Activated naive CD4-positive, alpha-beta T cell (primary cell): Measurements from ENCODE around the gene HADHA.
A peak's percentile ranks its signal among the peaks of the same experiment; 100 is the strongest.
"Not testable (repeated sequence)": the region's sequence is repeated elsewhere in the genome, so short reads cannot be mapped to it uniquely, and the experiment has no call there.

Source experiments
- DNase-seq, 4 experiments: peaks; one replicate each; lab custom pipeline; 2025; lab: John Stamatoyannopoulos, UW

The HADHA gene

DNA sequence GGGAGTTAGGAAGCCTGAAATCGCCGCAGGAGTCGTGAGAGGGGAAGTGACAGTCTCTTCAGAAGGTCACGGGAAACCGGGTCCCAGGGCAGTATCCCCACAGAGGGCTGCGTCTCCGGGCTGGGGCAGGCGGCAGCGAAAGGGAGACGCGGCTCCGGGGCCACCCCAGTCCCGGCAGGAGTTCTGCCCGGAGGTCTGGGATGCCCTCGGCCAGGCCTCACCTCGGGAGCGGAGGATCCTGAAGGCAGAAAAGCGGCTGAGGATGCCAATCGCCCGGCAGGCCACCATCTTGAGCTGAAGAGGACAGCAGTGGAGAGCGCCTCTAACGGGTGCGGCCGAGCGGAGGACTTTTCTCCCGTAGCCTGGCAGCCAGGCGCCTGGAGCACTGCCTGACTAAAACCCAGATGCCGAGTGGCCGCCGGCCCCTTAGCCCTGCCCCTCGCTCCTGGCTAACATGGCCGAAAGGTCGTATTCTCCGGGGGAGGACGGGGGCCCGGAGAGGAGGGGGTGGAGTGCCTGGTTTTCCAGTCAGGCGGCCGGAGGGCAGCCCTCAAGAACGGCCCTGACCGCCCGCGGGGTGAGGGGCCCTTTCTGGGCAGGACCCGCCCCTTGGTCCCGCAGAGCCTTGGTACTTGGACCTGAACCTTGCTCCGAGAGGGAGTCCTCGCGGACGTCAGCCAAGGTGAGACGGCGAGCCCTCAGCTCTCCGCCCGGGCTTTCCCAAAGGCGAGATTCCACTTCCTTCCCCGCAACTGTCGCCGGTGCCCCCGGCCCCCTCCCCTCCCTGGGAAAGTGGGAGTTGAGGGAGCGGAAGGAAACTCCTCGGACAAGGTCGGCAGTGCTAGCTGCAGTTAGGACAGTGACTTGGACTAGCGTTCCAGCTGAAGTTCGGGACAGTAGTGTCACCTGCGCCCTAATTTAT lies at the start of gene HADHA, which contains the start of gene HADHB:
Gene HADHA (minus strand): TSS at position 324 of the 922 bp plus-strand sequence. CDS start 36 bp downstream, at position 288.
Gene HADHB (plus strand): TSS at position 631 of the 922 bp plus-strand sequence. CDS start 9,316 bp downstream, outside the sequence.
- peak; percentile 70 to 86 (median 79) for DNase-seq

DNA sequence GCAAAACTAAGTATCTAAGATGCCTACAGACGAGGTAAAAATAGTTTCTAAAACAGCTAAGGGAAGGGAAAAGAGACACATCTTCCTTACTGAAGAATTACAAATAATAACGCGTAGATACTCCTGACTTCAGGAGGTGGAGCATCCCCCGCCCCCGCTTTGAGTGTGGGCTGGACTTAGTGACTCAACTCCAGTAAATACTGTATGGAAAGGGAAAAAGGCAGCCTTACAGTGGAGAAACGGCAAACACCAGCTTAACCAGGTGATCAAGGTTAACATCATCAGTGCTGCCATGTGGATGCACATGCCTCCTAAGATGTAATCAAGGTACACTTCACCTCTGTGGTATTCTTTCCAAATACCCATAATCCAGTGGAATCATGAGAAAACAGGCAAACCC lies 48.2 kb upstream of the HADHA start:
- no peak for DNase-seq

DNA sequence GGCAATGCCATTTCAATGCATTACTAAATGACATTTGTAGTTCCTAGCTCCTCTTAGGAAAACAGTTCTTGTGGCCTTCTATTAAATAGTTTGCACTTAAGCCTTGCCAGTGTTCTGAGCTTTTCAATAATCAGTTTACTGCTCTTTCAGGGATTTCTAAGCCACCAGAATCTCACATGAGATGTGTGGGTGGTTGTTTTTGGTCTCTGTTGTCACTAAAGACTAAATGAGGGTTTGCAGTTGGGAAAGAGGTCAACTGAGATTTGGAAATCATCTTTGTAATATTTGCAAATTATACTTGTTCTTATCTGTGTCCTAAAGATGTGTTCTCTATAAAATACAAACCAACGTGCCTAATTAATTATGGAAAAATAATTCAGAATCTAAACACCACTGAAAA lies 45.6 kb upstream of the HADHA start:
- no peak for DNase-seq

DNA sequence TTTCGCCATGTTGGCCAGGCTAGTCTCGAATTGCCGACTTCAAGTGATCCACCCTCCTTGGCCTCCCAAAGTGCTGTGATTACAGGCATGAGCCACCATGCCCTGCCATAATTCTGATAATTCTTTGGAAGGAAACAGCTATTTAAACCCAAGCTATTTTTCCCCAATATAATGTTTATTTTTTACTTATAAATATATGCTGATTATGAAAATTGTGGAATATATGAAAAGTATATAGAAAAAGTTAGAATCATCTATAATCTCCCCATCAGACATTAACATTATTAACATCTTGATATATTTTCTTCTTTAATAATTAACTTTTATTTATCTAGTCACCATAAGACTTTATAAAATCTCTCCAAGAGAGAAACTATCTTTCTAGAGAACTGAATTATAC lies 41.5 kb upstream of the HADHA start:
- no peak for DNase-seq

DNA sequence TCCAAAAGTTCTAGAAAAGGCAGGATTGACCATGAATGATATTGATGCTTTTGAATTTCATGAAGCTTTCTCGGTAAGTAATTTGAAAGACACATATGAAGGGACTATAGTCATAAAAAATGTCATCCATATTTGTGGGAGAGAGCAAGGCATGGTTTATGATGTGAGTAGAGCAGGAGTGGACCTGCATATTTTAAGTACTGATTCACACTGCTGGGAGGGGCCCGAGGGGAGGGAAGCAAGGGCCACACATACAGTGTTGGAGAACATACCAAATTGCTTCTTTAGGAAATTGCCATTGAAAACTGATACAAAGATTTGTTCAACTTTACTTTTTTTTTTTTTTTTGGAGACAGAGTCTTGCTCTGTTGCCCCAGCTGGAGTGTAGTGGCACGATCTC lies 39.7 kb upstream of the HADHA start:
- no peak for DNase-seq

DNA sequence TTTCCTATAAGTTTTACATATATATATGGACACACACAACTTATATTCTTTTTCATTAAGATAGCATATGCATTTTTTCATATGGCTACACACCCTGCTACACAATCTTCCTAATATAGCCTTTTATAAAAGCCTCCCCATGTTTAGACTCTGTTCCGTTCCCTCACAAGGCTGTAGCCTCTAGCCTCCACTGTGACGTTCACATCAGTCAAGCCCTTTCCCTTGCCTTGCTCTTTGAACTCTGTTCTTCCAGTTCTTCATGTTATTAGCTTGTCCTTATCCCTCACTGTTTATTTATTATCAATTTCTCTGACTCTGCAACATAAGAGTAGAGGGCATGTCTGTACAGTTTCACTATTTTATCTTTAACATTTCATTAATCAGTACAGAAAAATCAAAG lies 39.2 kb upstream of the HADHA start:
- DNase-seq = no peak

DNA sequence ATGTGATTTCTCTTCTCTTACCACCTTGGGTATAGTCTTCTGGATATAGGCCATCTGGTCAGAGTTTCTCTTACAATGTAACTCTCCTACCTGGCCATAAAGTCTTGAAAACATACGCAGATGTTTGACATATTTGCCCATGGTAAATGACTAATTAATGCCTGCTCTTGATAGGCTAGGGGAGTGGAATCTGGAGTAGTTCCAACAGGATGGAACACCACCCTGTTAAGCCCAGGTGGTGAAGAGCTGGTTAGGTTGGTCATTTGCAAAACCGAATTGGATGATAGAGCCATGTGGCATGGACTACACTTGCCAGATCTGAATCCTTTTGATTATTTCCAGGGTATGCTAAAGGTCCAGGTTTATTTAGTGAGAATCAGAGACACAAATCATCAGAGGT lies 36.8 kb upstream of the HADHA start:
- DNase-seq = no peak

DNA sequence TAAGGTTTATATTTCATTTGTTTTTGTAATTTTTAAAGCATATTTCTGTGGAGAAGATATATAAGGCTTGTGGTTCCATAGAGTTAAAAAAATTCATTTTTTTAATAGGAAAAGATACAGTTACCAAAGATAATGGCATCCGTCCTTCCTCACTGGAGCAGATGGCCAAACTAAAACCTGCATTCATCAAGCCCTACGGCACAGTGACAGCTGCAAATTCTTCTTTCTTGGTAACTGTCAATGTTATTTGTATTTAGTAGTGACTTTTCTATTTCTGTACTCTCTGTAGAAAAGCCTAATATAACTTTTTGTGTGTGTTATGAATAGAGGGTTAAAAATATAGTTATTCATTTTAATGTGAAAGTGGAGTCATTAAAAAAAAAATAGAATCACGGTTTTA lies 35.5 kb upstream of the HADHA start:
- no peak for DNase-seq

DNA sequence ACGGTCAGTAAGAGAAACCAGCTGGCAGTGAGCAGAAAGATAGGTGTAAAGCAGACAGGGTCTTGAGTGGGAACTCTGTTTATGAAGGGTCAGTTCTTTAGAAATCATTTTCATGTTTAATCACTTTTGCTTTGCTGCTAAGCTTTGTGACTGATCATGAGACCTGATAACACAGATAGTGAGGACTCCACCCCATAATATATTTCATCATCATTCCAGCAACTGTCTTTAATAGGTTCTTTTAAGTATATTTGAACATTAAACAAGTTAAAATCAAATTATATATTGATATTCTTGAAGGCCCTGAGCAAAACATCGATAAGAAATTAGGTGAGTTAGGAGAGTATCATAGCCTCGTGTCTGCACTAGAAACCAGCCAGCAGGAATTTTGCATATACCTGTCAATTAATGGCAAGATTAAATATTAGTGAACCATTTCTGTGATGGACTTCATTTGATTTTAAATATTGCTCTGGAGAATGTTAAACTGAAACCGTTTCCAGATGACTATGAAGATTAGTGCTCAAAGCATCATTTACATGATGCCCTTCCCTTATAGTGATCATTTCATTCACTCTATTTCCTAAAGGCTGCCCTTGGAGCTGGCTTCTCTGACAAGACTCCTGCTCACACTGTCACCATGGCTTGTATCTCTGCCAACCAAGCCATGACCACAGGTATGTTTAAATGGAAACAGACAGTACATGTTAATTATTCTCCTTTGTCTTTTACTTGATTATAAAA lies 32.2 kb upstream of the HADHA start:
- no peak for DNase-seq

DNA sequence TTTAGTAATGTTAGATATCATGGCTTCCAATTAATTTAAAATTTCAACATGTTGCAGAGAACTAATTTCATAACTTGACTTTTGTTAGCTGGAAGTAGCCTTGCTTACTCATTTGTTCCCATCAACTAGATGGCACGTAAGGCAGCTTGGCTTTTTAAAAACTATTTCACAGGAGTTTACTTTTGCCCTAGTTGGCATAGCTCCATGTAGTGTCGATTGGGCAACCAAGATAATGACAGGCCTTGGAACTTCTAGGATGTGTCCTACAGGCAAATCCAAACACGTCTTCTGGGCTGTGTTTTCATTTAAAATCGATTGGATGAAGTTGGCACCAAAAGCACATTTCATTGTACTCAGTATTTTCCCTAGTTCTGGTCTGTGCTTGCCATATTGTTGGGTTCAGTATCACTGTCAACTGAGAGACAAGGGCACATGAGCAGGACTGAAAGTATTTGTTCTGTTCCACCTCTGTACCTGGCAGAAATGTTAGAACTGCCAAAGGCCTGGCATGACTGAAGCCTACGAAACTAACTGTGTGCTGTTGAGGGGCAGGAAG lies 29.7 kb upstream of the HADHA start:
- no peak for DNase-seq

DNA sequence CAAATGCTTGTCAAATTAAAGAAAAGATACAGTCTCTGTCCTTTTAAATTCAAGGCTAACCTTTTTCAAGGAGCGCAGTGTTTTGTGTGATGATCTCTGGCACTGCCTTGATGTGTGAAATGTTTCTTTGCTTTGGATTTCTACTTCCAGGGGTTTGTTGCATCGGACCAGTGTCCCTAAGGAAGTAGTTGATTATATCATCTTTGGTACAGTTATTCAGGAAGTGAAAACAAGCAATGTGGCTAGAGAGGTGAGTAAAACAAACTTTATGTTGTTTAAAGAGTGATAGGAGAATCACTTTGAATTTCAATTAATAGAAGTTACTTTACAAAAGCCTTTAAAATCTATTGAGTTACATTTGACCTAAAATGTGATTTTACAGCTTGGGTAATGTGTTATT lies 29.1 kb upstream of the HADHA start:
- DNase-seq = no peak

DNA sequence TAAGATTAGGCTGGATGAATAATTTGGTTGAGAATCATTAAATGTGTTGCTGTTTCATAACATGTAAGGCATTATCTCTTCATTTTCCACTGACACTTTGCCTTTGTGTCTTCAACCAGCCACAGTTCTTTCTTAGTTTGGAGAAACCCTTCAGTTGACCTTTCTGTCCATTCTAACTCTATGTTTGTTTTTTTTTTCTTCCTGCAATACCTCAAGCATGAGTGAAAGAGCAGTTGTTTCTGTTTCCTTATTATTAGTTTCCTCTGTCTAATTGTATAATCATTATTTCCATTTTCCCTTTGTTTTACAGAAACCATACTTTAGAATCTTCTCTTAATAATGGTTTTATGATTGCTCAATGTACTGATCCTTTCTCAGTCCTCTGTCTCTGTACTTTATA lies 25.9 kb upstream of the HADHA start:
- DNase-seq = no peak

DNA sequence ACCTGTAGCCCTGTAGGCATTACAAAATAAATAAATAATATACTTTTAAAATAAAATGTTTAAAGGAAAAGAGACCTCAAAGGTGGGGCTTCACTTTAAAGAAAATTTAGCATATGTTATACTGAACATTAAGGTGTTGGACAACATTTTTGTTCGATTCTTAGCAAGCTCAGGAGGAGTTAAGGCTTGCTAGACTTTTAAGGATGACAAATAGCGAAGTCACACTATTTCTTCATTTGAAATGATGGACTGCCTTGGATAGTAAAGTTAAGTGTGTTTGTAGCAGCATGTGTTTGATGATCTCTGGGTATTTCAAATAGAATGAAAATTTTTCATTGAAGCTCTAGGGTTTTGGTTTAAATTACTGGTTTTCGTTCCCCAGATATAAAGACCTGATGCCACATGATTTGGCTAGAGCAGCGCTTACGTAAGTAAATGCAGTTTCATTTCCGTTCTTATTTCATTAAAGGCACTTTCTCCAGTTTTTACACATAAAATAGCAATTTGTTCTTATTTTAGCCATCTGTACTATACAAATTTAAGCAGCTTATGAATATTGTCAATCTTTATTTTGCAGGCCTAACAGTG lies 25.2 kb upstream of the HADHA start:
- no peak for DNase-seq

DNA sequence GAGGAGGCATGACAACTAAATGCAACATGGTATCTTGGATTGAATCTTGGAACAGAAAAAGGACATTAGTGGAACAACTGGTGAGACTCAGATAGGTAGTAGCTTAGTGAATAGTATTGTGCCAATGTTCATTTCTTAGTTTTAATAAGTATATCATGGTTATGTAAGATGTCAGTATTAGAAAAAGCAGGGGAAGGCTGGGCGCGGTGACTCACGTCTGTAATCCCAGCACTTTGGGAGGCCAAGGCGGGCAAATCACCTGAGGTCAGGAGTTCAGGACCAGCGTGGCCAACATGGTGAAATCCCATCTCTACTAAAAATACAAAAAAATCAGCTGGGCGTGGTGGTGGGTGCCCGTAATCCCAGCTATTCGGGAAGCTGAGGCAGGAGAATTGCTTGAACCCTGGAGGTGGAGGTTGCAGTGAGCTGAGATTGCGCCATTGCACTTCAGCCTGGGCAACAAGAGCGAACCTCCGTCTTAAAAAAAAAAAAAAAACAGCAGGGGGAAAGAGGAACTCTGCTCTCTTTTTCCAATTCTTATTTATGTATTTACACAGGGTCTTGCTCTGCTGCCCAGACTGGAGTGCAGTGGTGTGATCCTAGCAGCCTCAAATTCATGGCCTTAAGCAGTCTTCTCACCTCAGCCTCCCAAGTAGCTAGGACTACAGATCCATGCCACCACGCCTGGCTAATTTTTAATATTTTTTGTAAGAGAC lies 24.4 kb upstream of the HADHA start:
- not testable (repeated sequence) for DNase-seq

DNA sequence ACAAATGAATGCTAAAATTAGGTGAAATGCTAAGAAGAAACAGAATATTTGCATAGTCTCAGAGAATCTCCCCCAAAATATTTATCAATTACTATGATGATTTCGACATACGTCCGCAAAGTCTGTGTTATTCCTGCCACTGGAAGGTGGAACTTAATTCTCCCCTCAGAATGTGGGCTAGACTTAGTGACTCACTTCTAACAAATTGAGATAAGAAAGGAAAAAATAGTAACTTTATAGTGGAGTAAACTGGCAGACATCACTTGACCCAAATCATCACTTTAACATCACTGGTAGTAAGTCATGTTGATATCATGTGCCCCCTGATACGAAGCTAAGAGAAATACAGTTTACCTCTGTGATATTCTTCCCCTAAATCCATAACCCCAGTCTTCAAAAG lies 23.8 kb upstream of the HADHA start:
- DNase-seq = no peak

DNA sequence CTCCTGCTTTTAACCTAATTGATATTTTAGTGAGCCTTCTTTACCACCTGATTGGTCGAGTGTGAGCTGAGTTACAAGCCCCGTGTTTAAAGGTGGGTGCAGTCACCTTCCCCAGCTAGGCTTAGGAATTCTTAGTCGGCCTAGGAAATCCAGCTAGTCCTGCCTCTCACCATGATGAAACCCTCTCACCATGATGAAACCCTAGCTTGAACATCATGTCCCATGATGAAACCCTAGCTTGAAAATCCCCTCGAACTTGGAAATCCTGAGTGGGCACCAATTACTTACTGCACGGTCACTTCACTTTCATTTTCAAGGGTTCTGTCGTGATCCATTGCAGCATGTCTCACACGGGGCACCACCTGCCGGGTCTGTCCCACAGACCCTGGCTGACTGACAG lies 14.4 kb upstream of the HADHA start:
- DNase-seq = not testable (repeated sequence)

DNA sequence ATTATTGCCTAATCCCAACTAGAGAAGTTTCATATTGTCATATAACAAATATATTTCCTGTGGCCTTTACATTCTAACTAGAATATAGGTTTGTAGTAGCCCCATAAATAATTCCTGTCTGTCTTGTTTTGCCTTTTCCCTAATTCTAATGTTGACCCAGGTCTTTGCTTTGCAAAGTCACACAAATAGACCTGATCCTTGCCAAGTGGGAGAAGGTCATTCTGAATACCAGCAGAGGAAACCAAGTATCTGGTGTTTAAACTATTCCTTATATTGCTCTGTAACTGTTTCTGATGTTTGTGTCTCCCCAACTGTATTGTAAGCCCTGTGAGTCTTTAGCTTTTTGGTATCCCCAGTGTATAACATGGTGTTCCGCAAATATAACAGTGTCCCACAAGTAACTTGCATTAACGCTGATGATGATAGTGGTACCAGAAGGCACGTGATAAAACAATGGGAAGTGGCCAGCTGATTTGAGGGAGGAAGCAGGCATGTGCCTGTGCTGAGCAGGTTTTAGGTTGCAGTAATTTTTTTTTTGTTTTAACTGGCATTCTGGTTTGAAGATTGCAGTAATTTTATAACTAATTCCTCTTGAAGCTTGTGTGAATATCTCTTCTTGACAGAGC lies 11.4 kb upstream of the HADHA start:
- DNase-seq = no peak

DNA sequence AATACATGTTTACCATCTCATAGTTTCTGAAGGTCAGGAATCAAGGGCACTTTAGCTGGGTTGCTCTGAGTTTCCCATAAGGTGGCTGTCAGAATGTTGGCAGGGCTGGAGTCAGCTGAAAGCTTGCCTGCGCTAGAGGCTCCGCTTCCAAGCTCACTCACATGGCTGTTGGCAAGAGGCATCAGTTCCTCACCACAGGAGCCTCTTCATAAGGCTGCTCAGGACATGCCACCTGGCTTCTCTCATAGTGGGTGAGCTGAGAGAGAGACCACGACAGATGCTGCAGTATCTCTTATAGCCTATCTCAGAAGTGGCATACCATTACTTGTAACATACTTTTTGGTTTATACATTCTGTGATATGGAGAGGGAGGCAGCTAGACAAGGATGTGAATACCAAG lies 7.5 kb upstream of the HADHA start:
- DNase-seq = no peak

DNA sequence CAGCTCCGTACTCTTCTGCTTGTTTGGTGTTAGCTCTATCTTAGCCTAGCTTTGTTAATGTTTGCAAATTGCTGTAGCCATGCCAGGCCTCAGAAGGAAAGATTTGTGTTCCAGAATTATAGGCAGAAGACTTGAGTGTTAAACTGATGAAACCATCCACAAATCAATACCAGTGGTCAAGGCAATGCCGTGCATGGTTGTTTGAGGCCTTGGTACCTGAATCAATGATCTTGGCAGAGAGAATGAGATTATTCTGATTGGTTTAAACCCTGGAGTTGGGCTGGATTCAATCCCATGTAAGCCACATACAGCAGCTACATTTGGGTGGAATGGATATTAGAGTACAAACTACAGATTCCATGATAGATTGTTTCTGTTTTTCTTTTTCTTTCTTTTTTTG lies 5.2 kb upstream of the HADHA start:
- DNase-seq = no peak

DNA sequence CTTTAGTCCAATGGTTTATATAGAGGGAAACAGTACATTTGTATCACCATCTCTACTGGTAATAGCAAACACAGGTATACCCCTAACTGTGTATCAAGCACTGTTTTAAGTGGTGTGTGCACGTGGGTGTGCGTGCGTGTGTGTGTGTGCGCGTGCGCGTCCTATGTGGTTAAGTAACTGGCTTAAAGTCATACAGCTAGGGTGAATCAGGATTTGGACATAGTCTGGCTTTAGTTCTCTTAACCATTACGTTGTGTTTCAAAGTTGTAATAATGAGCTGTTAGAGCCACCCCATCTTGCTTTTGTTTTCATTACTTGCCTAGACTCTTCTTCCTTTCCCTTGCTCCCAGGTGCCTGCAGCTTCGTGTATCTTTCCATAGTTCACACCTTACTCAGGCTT lies 2.4 kb upstream of the HADHA start:
- no peak for DNase-seq

DNA sequence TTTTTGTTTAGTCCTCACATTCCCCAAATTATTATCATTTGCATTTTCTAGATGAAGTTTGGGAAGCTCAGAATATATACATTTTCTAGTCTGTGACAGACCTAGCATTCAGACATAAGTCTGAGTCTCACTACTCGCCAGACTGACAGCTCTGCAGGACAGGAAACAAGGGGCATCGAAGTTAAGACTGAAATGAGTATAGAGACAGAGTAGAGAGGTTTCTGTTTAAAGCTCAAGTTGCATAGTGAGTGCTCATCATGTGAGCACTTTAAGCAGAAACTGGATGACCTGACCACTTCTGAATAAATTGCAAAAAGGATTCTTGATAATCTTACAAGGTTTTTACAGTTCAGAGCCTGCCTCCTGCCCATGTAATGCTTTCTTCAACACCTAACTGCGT lies 1.4 kb upstream of the HADHA start:
- DNase-seq = no peak
